OCI-LY1 (cell line): ENCODE data around the gene PANK4.

Experiments used
- EZH2 ChIP-seq: fragments of 200-600 bp; sonication (generic), shearing (Covaris generic); IDR thresholded peaks from 2 replicates; pipeline ENCODE4 v1.8.0; 2017; ENCODE audit warnings: borderline replicate concordance, mixed run types, mild to moderate bottlenecking, antibody characterized with exemption, low read length, moderate library complexity, mixed read lengths
- TF ChIP-seq, protein P1 (sequence below): fragments of 200-600 bp; sonication (generic), shearing (Covaris generic); IDR thresholded peaks from 2 replicates; pipeline ENCODE4 v1.5.1; 2017; ENCODE audit warnings: mild to moderate bottlenecking, antibody characterized with exemption, low read length, moderate library complexity, mixed read lengths

DNA sequence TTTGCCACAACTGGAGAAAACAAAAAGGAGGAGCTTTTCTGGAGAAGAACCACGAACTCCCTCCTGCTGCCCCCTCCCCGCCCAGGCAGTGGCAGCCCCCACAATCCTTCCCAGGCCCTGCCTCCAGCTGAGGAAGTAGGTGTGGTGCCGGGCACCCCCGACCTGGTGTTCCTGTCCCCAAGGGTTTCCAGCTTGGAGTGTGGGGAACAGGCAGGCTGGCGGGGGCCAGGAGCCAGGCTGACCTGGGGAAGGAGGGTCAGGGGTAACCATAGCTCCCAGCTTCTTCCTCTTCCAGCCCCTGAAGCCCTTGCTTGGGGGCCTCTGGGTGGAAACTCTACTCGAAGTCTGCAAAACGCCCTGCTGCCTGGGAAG lies 7.9 kb upstream of the PANK4 start:
- TF ChIP-seq, protein P1, sequence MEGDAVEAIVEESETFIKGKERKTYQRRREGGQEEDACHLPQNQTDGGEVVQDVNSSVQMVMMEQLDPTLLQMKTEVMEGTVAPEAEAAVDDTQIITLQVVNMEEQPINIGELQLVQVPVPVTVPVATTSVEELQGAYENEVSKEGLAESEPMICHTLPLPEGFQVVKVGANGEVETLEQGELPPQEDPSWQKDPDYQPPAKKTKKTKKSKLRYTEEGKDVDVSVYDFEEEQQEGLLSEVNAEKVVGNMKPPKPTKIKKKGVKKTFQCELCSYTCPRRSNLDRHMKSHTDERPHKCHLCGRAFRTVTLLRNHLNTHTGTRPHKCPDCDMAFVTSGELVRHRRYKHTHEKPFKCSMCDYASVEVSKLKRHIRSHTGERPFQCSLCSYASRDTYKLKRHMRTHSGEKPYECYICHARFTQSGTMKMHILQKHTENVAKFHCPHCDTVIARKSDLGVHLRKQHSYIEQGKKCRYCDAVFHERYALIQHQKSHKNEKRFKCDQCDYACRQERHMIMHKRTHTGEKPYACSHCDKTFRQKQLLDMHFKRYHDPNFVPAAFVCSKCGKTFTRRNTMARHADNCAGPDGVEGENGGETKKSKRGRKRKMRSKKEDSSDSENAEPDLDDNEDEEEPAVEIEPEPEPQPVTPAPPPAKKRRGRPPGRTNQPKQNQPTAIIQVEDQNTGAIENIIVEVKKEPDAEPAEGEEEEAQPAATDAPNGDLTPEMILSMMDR = no peak
- TF ChIP-seq EZH2 = no peak
